Stomach smooth muscle (tissue), 2 donors: ENCODE results near the gene ILKAP.

ENCODE experiments used
- H3K27ac ChIP-seq: one replicate; pipeline ENCODE4 v1.7.0; 2013; ENCODE audit warnings: mild to moderate bottlenecking, low read length, inconsistent platforms
- H3K27me3 ChIP-seq, 2 donors: one replicate each; pipeline ENCODE4 v1.7.0; 2013; ENCODE audit warnings: low read length in 2 of 2; ENCODE audit not compliant: insufficient read depth in 2 of 2, control insufficient read depth in 1 of 2
- H3K36me3 ChIP-seq, 2 donors: one replicate each; pipeline ENCODE4 v1.7.0; 2013; ENCODE audit warnings: low read length in 2 of 2; ENCODE audit not compliant: control insufficient read depth in 2 of 2, insufficient read depth in 2 of 2
- H3K4me1 ChIP-seq: one replicate; pipeline ENCODE4 v1.7.0; 2013; ENCODE audit warnings: low read length; ENCODE audit not compliant: control insufficient read depth, insufficient read depth
- H3K4me3 ChIP-seq, 2 donors: one replicate each; pipeline ENCODE4 v1.7.0; 2013; ENCODE audit warnings: low read length in 2 of 2
- H3K9ac ChIP-seq, 2 donors: one replicate each; pipeline ENCODE4 v1.7.0; 2013; ENCODE audit warnings: low read length in 2 of 2, mild to moderate bottlenecking in 1 of 2
- H3K9me3 ChIP-seq, 2 donors: one replicate each; pipeline ENCODE4 v1.7.0; 2013; ENCODE audit warnings: low read length in 2 of 2; ENCODE audit not compliant: control insufficient read depth in 2 of 2
- donor health status: healthy.
- donor health status: Pancreatic carcinoma.

ILKAP gene

GRCh38 chr2:238139196-238140039 lies 64.1 kb downstream of the ILKAP start:
- H3K9me3 ChIP-seq: no peaks in the 10 kb centered on the region
- H3K9ac ChIP-seq: no peak overlapping the region
- peak overlapping the region in 1 of 2 donors; percentile 67 for H3K4me3 ChIP-seq
- H3K4me1 ChIP-seq: peaks cover 23% of the 10 kb centered on the region
- no peaks in the 10 kb centered on the region for H3K36me3 ChIP-seq
- H3K27ac ChIP-seq: no peak overlapping the region
- H3K27me3 ChIP-seq: no peaks in the 10 kb centered on the region

GRCh38 chr2:238138331-238139195 lies 64.9 kb downstream of the ILKAP start, which contains the start of gene KLHL30:
Gene KLHL30, plus strand, starts transcription at chr2:238138668. Its CDS starts 2,087 bp downstream, at chr2:238140755.
- Histone ChIP-seq H3K4me3 (peak within 1 kb of the TSS in 1 of 2 donors; percentile 67), H3K9ac (no peak within 1 kb of the TSS), H3K4me1 (peaks cover 23% of the 10 kb centered on the region), H3K27me3 (no peaks in the 10 kb centered on the region), H3K27ac (no peak within 1 kb of the TSS), H3K36me3 (no peaks in the 10 kb centered on the region), H3K9me3 (no peaks in the 10 kb centered on the region)

DNA sequence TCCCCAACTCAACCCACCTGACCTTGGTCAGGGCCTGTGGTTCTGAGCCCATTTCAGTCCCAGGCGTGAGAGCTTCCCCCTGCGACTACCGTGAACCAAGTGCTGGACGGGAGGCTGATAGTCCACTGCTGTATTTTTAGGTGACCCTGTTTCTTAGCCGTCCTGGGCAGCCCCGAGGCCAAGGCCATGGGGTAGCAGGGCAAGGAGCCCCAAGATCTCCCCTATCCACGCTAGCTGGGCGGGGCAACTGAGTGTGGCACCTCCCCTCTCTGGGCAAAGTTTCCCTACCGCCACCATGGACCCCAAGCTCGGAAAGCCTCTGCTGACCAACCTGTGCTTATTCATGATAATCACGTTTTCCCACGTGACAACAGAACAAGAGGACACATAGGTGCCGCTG lies 65.6 kb downstream of the ILKAP start:
- Histone ChIP-seq H3K9me3 (no peaks in the 10 kb centered on the region), H3K4me3 (no peak overlapping the region), H3K27ac (no peak overlapping the region), H3K36me3 (no peaks in the 10 kb centered on the region), H3K9ac (no peak overlapping the region), H3K27me3 (no peaks in the 10 kb centered on the region), H3K4me1 (peaks cover 23% of the 10 kb centered on the region)

GRCh38 chr2:238136820-238137537 lies 66.5 kb downstream of the ILKAP start:
- no peaks in the 10 kb centered on the region for H3K36me3 ChIP-seq
- H3K9ac ChIP-seq: no peak overlapping the region
- H3K9me3 ChIP-seq: no peaks in the 10 kb centered on the region
- no peaks in the 10 kb centered on the region for H3K27me3 ChIP-seq
- H3K4me1 ChIP-seq: peaks cover 23% of the 10 kb centered on the region
- no peak overlapping the region for H3K4me3 ChIP-seq
- H3K27ac ChIP-seq: no peak overlapping the region

DNA sequence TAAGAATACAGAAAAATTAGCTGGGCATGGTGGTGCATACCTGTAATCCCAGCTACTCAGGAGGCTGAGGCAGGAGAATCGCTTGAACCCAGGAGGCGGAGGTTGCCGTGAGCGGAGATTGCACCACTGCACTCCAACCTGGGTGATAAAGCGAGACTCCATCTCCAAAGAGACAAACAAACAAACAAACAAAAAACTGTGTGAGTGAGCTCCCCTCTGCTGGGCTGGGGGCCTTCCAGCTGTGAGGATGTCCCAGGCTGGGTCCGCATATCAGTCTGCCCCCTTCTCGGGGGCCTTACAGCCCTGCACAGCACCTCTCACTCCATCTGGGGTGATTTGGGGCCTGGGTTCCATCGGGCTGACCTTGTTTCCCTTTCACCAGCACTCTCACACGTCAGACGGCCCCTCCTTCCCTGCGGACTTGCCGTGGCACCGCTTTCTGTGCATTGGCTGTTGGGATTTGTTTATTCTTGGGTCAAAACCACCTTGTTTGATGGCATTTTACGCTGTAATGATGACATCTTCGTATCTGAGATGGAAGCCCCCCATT lies 67.8 kb downstream of the ILKAP start:
- H3K4me1 ChIP-seq: peaks cover 20% of the 10 kb centered on the region
- no peak overlapping the region for H3K4me3 ChIP-seq
- no peaks in the 10 kb centered on the region for H3K9me3 ChIP-seq
- no peaks in the 10 kb centered on the region for H3K36me3 ChIP-seq
- no peak overlapping the region for H3K27ac ChIP-seq
- H3K9ac ChIP-seq: no peak overlapping the region
- no peaks in the 10 kb centered on the region for H3K27me3 ChIP-seq

GRCh38 chr2:238134393-238134785 lies 69.1 kb downstream of the ILKAP start:
- Histone ChIP-seq H3K4me3 (no peak overlapping the region), H3K9me3 (no peaks in the 10 kb centered on the region), H3K36me3 (no peaks in the 10 kb centered on the region), H3K4me1 (peaks cover 15% of the 10 kb centered on the region), H3K27ac (no peak overlapping the region), H3K27me3 (no peaks in the 10 kb centered on the region), H3K9ac (no peak overlapping the region)

DNA sequence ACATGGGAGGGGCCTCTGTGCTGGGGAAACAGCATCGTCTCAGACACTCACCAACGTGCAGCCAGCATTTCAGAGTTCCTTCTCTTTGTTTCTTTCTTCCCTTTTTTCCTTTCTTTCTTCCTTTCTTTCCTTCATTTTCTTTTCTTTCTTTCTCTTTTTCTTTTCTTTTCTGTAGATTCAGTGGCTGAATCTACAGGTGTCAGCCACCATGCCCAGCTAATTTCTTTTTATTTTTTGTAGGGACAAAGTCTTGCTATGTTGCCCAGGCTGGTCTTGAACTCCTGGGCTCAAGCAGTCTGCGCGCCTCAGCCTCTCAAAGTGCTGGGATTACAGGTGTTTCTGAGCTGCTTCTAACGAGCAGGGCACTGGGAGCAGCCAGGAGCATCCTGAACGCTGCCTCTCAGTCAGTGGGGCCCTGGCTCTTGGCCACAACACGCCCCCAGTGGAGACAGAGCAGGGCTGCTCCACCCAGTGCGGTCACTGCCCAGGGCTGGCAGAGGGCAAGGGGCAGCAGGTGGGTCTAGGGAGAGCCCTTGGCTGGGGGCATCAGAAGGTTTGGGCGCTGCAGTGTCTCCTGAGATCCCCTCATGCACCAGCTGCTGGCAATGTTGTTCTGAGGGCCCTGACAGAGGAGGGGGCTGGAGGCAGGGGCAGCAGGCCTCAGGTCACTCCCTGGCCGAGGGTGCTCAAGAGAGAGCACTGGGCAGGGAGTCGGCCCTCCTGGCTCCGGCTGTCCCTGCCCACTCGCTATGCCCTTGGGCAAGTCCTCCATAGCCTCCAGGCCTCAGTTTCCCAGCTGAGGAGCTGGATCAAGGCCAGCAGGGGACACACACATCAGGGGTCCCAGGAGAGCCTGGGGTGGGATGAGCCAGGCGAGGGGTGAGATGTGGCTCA lies 69.7 kb downstream of the ILKAP start:
- H3K9me3 ChIP-seq: no peaks in the 10 kb centered on the region
- H3K36me3 ChIP-seq: no peaks in the 10 kb centered on the region
- no peaks in the 10 kb centered on the region for H3K27me3 ChIP-seq
- peaks cover 10% of the 10 kb centered on the region for H3K4me1 ChIP-seq
- H3K27ac ChIP-seq: no peak overlapping the region
- no peak overlapping the region for H3K9ac ChIP-seq
- H3K4me3 ChIP-seq: no peak overlapping the region

GRCh38 chr2:238132463-238133450 lies 70.7 kb downstream of the ILKAP start:
- Histone ChIP-seq H3K9me3 (no peaks in the 10 kb centered on the region), H3K4me1 (peaks cover 1% of the 10 kb centered on the region), H3K27ac (no peak overlapping the region)

More at GRCh38 chr2:238132463-238133450, 70.7 kb downstream of the ILKAP start:
- Histone ChIP-seq H3K9ac (no peak overlapping the region), H3K4me3 (no peak overlapping the region), H3K36me3 (no peaks in the 10 kb centered on the region), H3K27me3 (no peaks in the 10 kb centered on the region)
